AG04450 (cell line): Measurements from ENCODE around the gene GRM8. TPM values are rescaled to one million over a fixed set of nuclear protein-coding genes. Genes with fewer than 3 reads are reported as not detected.

Experiments used
- CTCF ChIA-PET: fragments of 300-600, 350-600 bp; formaldehyde crosslinking; extraction: SDS; loops from one replicate; lab custom pipeline; 2022; ENCODE audit warnings: antibody characterized with exemption, inconsistent platforms; lab: Charles Lee
- POLR2A ChIA-PET: fragments of 350-600 bp; formaldehyde crosslinking; extraction: SDS; loops from one replicate; lab custom pipeline; 2021; ENCODE audit warnings: antibody characterized with exemption, inconsistent platforms; lab: Yijun Ruan, JAX
- DNase-seq: peaks from one replicate; pipeline ENCODE4 v3.0.0-alpha.2; 2011; ENCODE audit warnings: low read depth, low spot score
- H3K27ac ChIP-seq: one replicate; pipeline ENCODE4 v1.5.1; 2012; ENCODE audit warnings: low read depth, low read length, control low read depth
- H3K27me3 ChIP-seq: one replicate; pipeline ENCODE4 v1.6.0; 2012; ENCODE audit warnings: low read length; ENCODE audit not compliant: control insufficient read depth, insufficient read depth
- H3K4me3 ChIP-seq: 2 replicates; pipeline ENCODE4 v1.5.1; 2011; ENCODE audit warnings: mild to moderate bottlenecking, low read depth, low read length, control low read depth
- H3K9me3 ChIP-seq: 2 replicates; pipeline ENCODE4 v1.5.1; 2012; ENCODE audit warnings: low read length; ENCODE audit not compliant: control insufficient read depth, insufficient read depth
- polyA plus RNA-seq: library from polyadenylated mRNA; depleted of rRNA; stranded (reverse); fragments of >200 nt; gene quantifications from 2 replicates; pipeline ENCODE4 v1.2.3, GENCODE V29; 2011
- TF ChIP-seq, protein P1 (sequence below): IDR thresholded peaks from 2 replicates; pipeline ENCODE4 v1.5.1; 2011; ENCODE audit warnings: low read depth, low read length, control low read depth, inconsistent platforms

Gene GRM8
- polyA plus RNA-seq, 1 experiment: not detected

DNA sequence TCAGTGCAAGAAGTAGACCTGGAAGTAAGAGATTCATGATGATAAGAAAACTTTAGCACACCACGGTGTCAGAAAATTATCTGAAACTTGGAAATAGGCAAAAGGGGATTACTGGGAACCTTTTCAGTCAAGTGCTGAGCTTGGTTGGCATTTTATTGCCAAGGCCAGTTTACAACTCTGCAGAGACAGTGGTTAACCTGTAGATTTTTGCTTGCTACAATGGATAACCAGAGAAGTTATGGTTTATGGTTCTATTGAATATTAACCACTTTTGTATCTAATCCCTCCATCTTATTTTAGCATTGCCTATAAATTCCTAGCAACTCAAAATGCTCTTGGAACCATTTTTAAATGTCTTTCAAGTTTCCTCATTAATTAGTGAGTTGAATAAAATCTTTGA lies 13.3 kb upstream of the GRM8 start:
- H3K27ac ChIP-seq: no peak overlapping the region
- no peaks in the 10 kb centered on the region for H3K27me3 ChIP-seq
- H3K9me3 ChIP-seq: no peaks in the 10 kb centered on the region
- no peak overlapping the region for H3K4me3 ChIP-seq
- TF ChIP-seq, protein P1, sequence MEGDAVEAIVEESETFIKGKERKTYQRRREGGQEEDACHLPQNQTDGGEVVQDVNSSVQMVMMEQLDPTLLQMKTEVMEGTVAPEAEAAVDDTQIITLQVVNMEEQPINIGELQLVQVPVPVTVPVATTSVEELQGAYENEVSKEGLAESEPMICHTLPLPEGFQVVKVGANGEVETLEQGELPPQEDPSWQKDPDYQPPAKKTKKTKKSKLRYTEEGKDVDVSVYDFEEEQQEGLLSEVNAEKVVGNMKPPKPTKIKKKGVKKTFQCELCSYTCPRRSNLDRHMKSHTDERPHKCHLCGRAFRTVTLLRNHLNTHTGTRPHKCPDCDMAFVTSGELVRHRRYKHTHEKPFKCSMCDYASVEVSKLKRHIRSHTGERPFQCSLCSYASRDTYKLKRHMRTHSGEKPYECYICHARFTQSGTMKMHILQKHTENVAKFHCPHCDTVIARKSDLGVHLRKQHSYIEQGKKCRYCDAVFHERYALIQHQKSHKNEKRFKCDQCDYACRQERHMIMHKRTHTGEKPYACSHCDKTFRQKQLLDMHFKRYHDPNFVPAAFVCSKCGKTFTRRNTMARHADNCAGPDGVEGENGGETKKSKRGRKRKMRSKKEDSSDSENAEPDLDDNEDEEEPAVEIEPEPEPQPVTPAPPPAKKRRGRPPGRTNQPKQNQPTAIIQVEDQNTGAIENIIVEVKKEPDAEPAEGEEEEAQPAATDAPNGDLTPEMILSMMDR: no peak
- ChIA-PET CTCF (interaction anchor here (0.6 kb wide), 1 partner anchor 12 kb away, joined by 4 read pairs; no protein-coding TSS in a partner anchor), POLR2A (no interaction called here)
- no peak for DNase-seq

GRCh38 chr7:127264219-127264618 lies 11.5 kb upstream of the GRM8 start:
- H3K9me3 ChIP-seq: no peaks in the 10 kb centered on the region

GRCh38 chr7:127258111-127258510 lies 5.4 kb upstream of the GRM8 start:
- no peak overlapping the region for H3K4me3 ChIP-seq
- CTCF ChIA-PET: no interaction called here
- TF ChIP-seq, protein P1: no peak
- no peaks in the 10 kb centered on the region; the same call in 1 of the 2 replicates for H3K9me3 ChIP-seq
- DNase-seq: no peak
- peaks cover 10% of the 10 kb centered on the region for H3K27me3 ChIP-seq
- H3K27ac ChIP-seq: no peak overlapping the region
- POLR2A ChIA-PET: no interaction called here

More at GRCh38 chr7:127264219-127264618, 11.5 kb upstream of the GRM8 start:
- H3K27ac ChIP-seq: no peak overlapping the region
- DNase-seq: no peak
- H3K4me3 ChIP-seq: no peak overlapping the region
- TF ChIP-seq, protein P1: no peak
- POLR2A ChIA-PET: no interaction called here
- peaks cover 2% of the 10 kb centered on the region for H3K27me3 ChIP-seq
- CTCF ChIA-PET: interaction anchor here (1.4 kb wide), 1 partner anchor 12 kb away, joined by 3 read pairs; the partner anchor contains the start of gene GRM8

DNA sequence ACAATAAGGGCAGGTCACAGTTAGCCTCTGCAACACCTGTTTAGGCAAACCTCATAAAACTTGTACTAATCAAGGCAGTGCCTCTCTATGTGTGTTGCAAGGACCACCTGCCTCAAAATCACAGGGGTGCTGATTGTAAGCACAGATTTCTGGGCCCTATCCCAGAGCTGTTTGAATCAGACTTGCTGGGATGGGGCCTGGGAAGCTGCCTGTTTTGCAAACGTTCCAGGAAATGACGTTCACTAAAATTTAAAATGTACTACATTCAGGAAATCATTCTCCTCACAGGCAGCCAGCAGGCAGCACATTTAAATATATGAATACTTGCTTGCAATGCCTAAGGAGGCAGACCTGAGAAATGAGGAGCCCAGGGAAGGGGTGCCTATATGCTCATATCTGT lies 4.3 kb upstream of the GRM8 start:
- peaks cover 18% of the 10 kb centered on the region for H3K27me3 ChIP-seq
- H3K4me3 ChIP-seq: no peak overlapping the region
- TF ChIP-seq, protein P1: no peak
- ChIA-PET POLR2A (no interaction called here), CTCF (no interaction called here)
- DNase-seq: no peak
- H3K9me3 ChIP-seq: no peaks in the 10 kb centered on the region; the same call in 1 of the 2 replicates
- no peak overlapping the region for H3K27ac ChIP-seq

DNA sequence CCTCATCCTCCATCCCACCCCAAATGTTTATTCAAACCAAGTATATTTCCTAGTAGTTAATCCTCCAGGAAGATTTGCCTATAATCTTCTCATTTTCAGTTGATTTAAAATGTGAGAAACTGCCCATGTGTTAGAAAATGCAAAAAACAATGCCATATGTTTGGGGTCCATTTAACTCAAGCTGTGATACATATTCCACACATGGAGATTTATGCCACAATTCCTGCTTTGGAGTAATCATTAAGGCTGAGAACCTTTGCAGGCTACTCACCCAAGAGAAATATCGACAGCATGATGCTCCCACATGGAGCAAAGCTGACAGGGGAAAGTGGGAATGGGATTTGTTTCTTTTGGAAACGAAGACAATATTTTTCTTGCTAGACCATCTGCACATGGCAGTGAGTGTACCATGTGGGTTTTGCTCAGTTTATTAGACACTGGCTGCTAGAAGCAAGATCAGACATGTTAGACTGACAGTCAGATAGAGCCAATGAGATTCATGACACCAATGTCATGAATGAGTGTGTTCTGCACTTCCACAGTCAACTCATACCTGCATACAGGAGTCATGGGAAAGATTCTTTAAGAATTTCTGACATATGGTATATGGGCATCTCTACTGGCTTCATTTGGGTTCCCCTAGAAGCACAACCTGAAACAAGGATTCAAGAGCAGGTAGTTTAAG lies 3.4 kb upstream of the GRM8 start:
- ChIA-PET CTCF (no interaction called here), POLR2A (no interaction called here)
- TF ChIP-seq, protein P1: no peak
- no peak for DNase-seq
- H3K27ac ChIP-seq: no peak overlapping the region
- no peak overlapping the region for H3K4me3 ChIP-seq
- peaks cover 27% of the 10 kb centered on the region for H3K27me3 ChIP-seq
- no peaks in the 10 kb centered on the region; the same call in 1 of the 2 replicates for H3K9me3 ChIP-seq
